Inflammatory macrophage (primary cell): ENCODE data around the gene RNASE1.

Experiments used
- DNase-seq, 2 donors: peaks; one replicate each; pipeline ENCODE4 v3.0.0-alpha.2; 2020 to 2022

RNASE1 gene

GRCh38 chr14:20807304-20808161 lies 4.9 kb upstream of the RNASE1 start:
- DNase-seq, result no peak

DNA sequence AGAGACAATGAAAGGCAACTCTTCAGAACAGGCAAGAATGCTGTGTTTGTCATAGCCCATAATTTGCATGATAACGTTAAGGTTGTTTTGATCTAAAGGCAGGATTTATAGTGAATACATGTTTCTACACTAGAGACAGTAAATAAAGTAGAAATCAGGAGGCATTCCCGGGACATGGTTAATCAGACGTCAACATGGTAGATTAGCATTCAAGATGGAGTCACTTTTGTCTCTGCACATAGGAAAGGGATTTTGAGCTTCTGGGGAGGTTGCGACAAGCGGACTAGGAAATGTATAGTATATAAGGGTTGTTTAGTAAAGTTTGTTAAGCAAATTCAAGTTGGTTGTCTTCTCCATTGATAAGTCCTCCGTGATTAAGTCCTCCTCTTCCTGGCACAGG lies 2.8 kb upstream of the RNASE1 start:
- no peak for DNase-seq

GRCh38 chr14:20803223-20803622 lies 579 bp upstream of the RNASE1 start:
- DNase-seq, result no peak

- DNase-seq, result no peak
These were observed 918 bp downstream of the RNASE1 start for GRCh38 chr14:20801726-20802125.

- DNase-seq, result peak; percentile 60 to 84
These were observed 2.6 kb downstream of the RNASE1 start for GRCh38 chr14:20799892-20800544.

DNA sequence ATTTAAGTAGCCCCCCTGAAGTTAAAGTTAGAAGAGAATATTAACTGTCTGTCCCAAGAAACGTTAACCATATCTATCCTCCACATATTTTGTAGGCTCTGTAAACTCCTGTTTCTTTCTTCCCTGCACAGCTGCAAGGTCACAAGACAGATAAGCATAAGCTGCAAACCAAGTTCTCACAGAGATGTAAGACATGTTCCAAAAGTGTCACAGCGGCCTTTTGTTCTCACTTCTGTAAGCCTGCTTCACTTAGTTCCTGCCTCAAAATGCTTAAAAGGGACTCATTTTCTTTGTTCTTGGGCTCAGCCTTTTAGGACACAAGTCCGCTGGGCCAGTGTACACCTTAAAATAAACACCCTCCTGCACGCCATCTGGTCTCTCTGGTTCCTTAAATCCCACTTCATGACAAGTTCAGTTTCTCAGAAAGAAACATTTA lies 3.2 kb downstream of the RNASE1 start:
- peak in 1 of 2 donors; percentile 28 for DNase-seq

GRCh38 chr14:20798932-20799331 lies 3.7 kb downstream of the RNASE1 start:
- no peak for DNase-seq

DNA sequence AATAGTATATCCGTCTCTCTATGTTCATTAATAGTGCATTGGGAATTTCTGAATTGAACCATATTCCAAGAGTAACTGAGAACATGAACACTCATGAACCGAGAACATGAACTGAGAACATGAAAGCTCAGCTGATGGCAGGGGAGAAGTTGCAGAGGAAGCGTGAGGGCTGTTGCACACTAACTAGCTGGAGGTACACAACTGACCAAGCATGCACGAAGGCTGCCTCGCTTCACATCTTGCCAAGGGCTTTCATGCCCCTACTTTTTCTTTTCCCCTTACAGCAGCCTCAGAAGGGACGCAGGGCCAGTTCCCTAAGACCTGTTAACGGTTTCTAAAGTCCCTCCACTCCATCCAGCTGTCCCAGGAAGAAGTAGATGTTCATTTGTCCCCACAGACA lies 4.3 kb downstream of the RNASE1 start:
- DNase-seq, result peak; percentile 36 to 57

- peak in 1 of 2 donors; percentile 28 for DNase-seq
These were observed 5.5 kb downstream of the RNASE1 start for GRCh38 chr14:20797164-20797563.

- peak; percentile 74 to 93 for DNase-seq
These were observed 7.8 kb downstream of the RNASE1 start for GRCh38 chr14:20794644-20795369.

DNA sequence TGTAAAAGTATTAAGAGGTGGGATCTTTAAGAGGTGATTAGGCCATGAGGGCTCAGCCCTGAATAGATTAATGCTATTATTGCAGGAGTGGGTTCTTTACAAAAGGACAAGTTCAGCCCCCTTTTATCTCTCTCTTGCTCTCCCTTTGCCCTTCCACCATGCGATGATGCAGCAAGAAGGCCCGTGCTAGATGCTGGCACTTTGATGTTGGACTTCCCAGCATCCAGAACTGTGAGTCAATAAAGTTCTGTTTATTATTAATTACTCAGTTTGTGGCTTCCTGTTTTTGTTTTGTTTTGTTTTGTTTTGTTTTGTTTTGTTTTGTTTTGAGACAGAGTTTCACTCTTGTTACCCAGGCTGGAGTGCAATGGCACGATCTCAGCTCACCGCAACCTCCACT lies 10.1 kb downstream of the RNASE1 start:
- no peak for DNase-seq

DNA sequence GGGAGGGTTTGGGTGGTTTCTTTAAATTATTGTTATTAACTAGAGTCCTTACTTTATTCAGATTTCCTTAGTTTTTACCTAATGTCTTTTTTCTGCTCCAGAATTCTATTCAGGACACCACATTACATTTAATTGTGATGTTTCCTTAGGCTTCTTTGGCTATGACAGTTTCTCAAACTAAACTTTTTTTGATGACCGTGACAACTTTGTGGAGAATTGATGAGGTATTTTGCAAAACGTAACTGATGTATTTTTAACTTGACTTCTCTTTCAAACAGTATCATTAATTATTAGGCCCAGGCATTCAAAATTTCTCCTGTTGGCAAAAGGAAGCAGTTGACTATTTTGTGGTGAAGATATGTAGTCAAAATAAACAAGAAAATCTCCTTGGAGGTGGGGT lies 11.0 kb downstream of the RNASE1 start:
- DNase-seq, result no peak

DNA sequence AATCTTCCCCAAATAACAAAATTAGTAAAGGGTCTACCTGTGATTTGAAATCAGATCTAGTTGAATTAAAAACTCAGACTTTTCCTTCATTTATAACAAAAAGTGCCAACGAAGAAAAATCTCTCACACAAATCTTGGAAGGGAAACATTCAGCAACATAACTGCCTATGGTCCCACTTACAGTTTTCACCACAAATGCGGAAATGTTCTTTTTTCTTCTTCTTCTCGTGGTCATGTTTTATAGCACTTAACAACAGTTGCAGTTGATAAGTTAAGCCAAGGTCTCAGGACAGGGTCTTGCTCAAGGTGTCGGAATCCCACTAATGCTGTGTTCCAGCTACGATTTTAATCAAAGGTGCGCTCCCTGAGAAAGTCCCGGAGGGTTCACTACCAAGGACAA lies 11.5 kb downstream of the RNASE1 start:
- peak in 1 of 2 donors; percentile 31 for DNase-seq

- no peak for DNase-seq
These were observed 12.1 kb downstream of the RNASE1 start for GRCh38 chr14:20790464-20791116.

- peak in 1 of 2 donors; percentile 35 for DNase-seq
These were observed 13.3 kb downstream of the RNASE1 start for GRCh38 chr14:20789230-20789813.

DNA sequence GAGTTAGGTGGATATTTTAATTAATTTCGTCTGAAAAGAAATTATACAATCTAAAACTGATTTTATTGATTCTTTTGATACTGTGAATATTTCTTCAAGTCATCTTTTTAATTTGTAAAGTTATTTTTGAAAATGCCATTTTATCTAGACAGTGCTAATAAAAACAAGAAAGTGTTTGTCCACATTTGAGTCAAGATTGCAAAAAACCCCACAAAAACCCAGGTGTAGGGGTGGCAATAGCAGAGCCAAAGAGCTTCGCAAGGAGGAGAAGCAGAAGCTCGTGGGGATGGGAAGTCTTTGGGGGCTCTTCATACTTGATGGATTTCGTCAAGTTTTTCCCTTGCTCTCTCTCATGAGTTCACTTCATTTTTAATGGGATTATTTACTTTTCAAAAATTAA lies 15.6 kb downstream of the RNASE1 start:
- DNase-seq, result no peak

DNA sequence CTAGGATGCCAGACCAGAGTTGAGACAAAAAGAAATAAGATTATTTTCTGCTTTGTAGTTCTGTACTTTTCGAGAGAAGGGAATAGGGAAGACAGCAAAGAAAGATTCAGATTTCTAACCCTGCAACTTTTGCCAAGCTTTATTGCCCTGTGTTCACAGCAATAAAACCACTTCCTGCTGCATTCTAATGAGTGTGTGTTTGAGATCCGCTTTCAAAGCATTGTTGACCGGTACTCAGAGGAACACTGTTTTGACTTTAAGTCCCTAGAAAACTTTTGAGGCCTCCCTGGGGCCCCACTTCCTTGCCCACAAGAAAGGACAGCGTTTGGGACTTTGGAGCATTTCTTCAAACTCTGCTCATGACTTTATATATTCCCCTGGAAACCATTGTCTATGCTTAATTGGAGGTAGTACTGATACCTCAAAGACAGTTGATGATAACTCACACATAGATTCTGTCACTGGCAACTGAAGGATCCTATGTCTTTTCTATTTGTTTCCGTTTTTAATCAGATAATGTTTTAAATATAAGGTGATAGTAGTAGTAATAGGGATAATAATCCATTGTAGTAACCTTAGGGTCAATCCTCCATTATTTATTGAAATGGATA lies 20.3 kb downstream of the RNASE1 start:
- peak; percentile 56 to 59 for DNase-seq

DNA sequence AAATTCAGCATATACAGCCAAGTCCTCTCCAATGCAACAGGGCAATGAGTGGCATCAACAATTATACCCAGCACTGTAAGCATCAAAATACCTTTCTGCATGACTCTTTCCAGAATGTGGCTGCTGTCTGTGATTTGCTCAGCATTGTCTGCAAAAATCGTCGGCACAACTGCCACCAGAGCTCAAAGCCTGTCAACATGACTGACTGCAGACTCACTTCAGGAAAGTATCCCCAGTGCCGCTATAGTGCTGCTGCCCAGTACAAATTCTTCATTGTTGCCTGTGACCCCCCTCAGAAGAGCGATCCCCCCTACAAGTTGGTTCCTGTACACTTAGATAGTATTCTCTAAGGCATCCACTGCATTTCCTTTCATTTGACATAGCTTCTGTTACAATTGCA lies 20.8 kb downstream of the RNASE1 start:
- DNase-seq, result no peak

DNA sequence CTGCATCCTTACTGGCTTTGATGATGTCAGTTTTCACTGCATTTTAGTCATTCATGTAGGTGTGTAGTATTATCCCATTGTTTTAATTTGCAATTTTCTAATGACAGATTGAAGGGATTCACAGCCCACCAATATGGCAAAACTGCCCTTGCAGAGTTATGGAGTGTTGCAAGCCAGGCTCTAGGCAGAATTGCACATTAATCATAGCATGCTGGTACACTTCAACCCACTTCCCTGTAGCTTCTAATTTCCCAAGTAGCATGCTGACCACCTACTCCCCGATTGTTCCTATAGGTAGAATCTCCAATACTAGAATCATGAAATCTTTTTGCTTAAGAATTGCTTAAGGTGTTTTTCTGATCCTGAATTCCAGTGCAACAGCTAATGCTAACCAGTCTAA lies 26.7 kb downstream of the RNASE1 start:
- peak; percentile 62 to 66 for DNase-seq

DNA sequence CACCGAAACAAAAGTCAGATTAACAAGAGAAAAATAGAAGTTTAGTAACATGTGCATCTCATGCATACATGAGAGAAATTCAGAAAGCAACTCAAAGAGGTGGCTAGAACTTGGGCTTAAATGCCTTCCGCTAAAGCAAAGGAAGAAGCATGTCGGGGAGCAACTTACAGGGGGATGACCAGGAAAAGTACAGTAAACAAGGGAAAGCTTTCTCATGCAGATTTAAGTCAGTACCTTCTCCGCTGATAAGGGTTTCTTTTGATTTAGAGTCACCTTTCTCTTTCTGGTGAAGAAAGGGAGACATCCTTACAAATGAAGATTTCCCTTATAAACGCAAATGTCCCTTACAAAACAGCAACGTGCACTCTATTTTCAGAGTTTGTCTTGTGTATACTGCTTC lies 27.6 kb downstream of the RNASE1 start:
- DNase-seq, result no peak

DNA sequence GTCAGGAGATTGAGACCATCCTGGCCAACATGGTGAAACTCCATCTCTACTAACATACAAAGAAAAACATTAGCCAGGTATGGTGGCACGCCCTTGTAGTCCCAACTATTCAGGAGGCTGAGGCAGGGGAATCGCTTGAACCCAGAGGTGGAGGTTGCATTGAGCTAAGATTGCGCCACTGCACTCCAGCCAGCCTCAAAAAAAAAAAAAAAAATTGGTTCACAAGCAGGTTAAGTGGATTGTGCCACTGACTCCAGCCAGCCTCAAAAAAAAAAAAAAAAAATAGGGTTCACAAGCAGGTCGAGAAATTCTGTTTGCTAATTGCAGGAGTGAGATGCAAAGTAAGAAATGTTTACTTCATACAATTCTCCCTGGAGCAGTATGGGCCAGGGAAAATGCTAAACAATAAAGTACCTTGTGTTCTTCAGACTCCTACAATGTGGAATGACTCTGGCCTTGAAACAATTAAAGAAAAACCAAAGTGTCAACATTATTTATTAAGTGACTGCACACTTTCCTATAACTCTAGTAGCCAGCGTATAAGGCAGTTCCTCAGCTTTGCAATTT lies 28.3 kb downstream of the RNASE1 start:
- DNase-seq, result no peak

DNA sequence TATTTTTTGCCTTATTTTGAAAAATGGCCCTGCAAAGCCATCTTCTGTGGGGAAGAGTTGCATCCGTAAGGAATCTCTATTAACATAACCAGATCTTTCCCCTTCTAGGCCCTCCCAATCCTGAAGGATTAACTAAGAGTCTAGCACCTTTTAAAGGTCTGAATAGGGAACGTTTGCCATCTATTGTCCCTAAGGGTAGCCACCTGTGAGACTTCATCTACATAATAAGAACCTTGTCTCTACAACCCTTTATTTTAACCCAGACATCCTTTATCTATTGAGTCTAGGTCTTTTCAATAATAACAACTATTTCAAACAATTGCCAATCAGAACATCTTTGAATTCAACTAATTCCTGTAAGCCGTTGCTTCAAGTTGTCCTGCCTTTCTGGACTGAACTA lies 30.0 kb downstream of the RNASE1 start:
- DNase-seq, result no peak
